HG03460 (cell line): ENCODE measurements around the gene CALN1.

Source experiments
- ATAC-seq: cut with Tn5 transposase; IDR thresholded peaks from one replicate; pipeline ENCODE4 v1.9.1; 2021; ENCODE audit not compliant: unreplicated experiment

Gene CALN1

GRCh38 chr7:72053292-72053691 lies 358.8 kb downstream of the CALN1 start:
- ATAC-seq: no peak

GRCh38 chr7:72048420-72048819 lies 363.7 kb downstream of the CALN1 start:
- no peak for ATAC-seq

DNA sequence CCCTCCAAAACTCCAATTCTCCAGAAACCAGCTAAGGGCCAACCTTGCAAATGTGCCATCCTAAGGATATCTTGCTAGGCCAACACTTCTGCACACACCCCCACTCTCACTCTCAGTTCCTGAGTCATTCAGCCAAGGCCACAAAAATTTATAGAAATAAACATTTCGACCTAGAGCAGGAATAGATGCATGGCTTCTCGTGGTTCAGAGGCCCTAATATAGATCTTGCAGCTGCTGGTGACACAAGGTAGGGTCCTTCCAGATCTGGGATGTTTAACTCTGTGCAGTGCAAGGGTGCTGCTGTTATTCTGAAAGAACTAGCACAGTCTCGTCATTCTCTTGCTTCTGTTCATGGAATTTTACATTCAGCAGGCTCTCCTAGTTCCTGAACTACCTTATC lies 369.3 kb downstream of the CALN1 start:
- no peak for ATAC-seq

GRCh38 chr7:72040641-72041040 lies 371.5 kb downstream of the CALN1 start:
- no peak for ATAC-seq

GRCh38 chr7:72039460-72039859 lies 372.7 kb downstream of the CALN1 start:
- ATAC-seq: no peak

DNA sequence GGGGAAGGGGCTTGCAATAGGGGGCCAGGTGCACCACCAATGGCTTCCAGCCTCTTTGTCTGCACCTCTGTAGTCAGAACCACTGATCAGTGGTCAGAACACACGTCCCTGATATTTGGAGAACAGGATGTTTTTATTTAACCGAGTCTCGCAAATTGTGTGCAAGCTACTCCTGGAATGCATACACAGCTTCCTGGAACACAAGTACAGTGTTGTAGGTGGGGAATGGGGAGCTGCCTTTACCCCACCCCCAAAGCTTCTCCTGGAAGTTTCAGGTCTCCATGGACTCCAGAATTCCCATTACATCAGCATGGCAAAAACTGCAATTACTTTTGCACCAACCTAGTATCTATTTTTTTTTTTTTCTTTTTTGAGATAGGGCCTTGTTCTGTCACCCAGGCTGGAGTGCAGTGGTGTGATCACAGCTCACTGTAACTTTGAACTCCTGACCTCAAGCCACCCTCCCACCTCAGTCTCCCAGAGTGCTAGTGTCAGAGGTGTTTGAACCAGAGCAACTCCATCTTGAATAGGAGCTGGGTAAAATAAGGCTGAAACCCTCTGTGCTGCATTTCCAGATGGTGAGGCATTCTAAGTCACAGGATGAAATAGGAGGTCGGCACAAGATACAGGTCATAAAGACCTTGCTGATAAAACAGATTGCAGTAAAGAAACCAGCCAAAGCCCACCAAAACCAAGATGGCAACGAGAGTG lies 374.0 kb downstream of the CALN1 start:
- ATAC-seq: no peak

GRCh38 chr7:72037516-72037915 lies 374.6 kb downstream of the CALN1 start:
- no peak for ATAC-seq

DNA sequence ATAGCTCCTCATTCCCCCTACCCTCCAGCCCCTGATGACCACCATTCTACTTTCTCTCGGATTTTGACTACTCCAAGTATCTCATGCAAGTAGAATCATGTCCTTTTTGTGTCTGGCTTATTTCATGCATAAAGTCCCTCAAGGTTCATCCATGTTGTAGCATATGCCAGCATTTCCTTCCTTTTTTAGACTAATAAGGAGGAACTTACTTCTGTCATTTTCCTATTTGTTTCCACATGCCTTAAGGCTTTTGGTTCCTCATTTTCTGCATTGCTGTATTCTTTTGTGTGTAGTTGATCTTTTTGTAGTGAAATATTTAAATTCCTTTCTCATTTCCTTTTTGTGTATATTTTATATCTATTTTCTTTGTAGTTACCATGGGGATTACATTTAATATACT lies 376.9 kb downstream of the CALN1 start:
- no peak for ATAC-seq

DNA sequence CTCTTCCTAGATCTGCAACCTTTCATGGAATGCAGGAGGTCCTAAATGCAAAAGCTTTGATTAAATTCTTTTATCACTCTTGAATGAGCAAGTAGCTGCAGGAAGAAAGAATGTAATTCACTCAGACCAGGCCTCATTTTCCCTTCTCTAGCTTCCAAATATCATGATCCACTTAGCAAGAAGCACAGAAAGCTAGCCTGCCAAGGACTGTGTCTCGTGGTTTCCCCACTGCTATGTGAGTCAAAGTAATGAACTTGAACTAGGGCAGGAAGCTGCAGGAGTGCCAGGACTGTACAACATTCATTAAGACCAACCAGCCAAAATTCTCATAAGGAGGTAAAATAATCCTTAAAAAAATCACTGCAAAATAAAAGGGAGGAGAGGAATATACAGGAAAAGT lies 379.2 kb downstream of the CALN1 start:
- no peak for ATAC-seq

- ATAC-seq: no peak
These were observed 381.0 kb downstream of the CALN1 start for GRCh38 chr7:72030994-72031667.

GRCh38 chr7:72028267-72028666 lies 383.9 kb downstream of the CALN1 start:
- no peak for ATAC-seq

DNA sequence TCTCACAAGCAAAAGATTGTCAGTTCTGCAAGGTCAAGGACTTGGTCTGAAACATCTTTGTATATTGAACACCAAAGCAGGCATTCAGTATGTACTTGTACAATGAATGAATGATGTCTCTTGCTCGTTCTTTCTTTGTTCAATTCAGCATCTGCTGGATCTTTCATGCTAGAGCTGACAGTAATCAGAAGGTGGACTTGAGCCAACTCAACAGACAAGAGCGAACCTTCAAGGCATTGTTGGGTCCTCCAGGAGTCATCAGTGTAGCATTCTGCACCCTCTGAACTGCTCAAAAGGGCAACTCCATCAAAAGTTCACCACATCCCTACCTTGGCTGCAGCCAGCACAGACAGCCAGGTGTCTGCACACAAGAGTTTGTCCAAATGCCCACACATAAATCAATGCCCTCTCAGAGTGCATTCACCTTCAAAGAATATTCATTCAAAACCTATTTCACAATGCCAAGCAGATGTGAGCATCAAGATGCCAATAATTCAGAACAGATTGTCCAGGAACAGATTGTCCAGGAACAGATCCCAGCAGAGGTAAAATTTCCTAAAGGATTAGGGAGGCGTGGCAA lies 386.7 kb downstream of the CALN1 start:
- no peak for ATAC-seq

DNA sequence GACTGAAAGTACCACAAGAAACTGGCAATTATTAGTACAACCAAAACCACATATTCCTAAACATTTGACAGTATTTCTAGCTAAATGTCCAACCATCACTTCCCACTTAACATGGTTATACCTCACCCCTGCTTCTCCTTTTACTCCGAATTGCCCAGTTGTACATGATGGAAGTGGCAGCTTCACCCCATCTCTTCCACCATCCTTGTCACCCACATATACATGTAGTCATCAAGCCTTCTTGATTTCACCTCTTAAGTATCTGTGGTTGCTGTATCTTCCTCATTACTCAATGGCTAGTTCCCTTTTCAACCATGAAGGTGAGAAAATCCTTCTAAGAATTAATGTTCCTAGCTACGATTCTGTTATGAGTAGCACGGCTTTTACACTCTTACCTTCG lies 388.2 kb downstream of the CALN1 start:
- no peak for ATAC-seq

- ATAC-seq: no peak
These were observed 390.4 kb downstream of the CALN1 start for GRCh38 chr7:72021716-72022115.

DNA sequence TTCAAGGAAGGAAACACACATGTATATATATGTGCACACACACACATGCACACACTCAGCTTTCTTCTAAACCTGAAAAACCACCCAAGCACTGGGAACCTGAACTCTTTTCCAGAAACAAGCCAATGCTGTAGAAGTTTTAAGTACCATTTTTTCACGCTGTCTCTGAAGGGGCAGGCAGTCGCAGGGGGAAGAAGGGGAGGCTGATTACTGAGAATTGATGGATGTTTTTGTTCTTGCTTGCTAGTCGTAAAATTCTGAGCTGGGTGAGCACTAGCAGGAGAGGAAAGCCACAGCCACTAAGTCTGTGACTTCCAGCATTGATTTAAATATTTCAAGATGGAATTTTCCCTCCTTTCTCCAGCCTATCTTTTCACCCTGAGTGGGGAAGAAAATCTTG lies 391.8 kb downstream of the CALN1 start:
- no peak for ATAC-seq

- ATAC-seq: no peak
These were observed 392.7 kb downstream of the CALN1 start for GRCh38 chr7:72019436-72019835.

GRCh38 chr7:72017756-72018155 lies 394.4 kb downstream of the CALN1 start:
- ATAC-seq: no peak

- ATAC-seq: no peak
These were observed 395.6 kb downstream of the CALN1 start for GRCh38 chr7:72016574-72016973.

DNA sequence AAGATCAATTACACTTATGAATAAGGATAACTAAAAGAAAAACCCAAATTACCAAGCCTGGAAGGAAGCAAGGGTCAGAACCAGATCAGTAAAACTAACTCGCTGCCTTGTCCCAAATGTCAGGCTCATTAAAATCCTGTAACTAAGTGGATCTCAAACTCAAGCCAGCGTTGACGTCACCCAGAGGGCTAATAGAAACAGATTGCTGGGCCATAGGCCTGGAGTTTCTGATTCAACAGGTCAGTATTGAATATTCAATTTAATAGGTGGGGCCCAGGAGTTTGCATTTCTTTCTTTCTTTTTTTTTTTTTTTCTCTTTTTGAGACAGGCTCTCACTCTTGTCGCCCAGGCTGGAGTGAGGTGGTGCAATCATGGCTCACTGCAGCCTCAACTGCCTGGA lies 397.0 kb downstream of the CALN1 start:
- no peak for ATAC-seq

- ATAC-seq: no peak
These were observed 405.1 kb downstream of the CALN1 start for GRCh38 chr7:72007018-72007417.

DNA sequence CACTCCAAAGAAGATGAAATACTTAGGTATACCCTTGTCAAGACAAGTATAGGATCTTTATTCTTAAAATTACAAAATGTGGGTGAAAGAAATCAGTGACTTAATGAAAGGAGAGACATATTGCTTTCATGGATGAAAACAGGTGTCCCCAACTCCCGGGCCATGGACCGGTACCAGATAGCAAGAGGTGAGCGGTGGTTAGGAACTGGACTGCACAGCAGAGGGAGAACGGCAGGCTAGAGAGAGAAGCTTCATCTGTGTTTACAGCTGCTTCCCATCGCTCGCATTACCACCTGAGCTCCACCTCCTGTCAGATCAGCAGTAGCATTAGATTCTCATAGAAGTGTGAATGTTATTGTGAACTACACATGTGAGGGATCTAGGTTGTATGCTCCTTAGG lies 408.9 kb downstream of the CALN1 start:
- ATAC-seq: no peak

DNA sequence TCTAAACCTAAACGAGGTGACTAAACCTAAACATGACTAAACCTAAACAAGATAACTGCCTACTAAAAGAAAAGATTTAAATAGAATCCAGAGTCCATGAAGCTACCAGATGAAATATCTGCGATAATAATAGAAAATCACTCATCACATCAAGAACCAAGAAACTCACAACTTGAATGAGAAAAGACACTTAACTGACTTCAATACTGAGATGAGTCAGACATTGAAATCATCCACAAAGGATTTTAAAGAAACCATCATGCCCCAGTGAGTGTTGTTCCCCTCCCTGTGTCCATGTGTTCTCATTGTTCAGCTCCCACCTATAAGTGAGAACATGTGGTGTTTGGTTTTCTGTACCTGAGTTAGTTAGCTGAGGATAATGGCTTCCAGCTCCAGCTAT lies 416.0 kb downstream of the CALN1 start:
- ATAC-seq: no peak
